ENCODE results near the gene MTA2. TPM values are rescaled to one million over a fixed set of nuclear protein-coding genes. Genes with fewer than 3 reads are reported as not detected.
"Not testable (repeated sequence)": the region's sequence is repeated elsewhere in the genome, so short reads cannot be mapped to it uniquely, and the experiment has no call there.

The MTA2 gene
- total RNA-seq, 1 donor from 2014 or later: 172 TPM

- H3K9me3 Mint-ChIP-seq (ENCODE audit: unreplicated experiment): peaks cover 14% of the 10 kb centered on the region
- peak overlapping the region; percentile 96 for H3K27ac Mint-ChIP-seq (ENCODE audit: unreplicated experiment)
- no peak for TF ChIP-seq CTCF (IDR thresholded peaks at IDR 0.05; ENCODE audit: partially characterized antibody, unreplicated experiment)
- DNase-seq: no peak
- H3K27me3 Mint-ChIP-seq (ENCODE audit: unreplicated experiment): peaks cover 10% of the 10 kb centered on the region
- peaks cover 6% of the 10 kb centered on the region for H3K4me1 Mint-ChIP-seq (ENCODE audit: low read depth, unreplicated experiment)
- H3K4me3 Mint-ChIP-seq (ENCODE audit: unreplicated experiment): peak overlapping the region; percentile 99
- peaks cover 5% of the 10 kb centered on the region for H3K36me3 Mint-ChIP-seq (ENCODE audit: unreplicated experiment)
Observed at GRCh38 chr11:62621027-62621566, 19.4 kb upstream of the MTA2 start.

GRCh38 chr11:62616957-62617356 lies 15.3 kb upstream of the MTA2 start:
- not testable (repeated sequence) for H3K36me3 Mint-ChIP-seq (ENCODE audit: unreplicated experiment); H3K9me3 Mint-ChIP-seq (ENCODE audit: unreplicated experiment); H3K4me1 Mint-ChIP-seq (ENCODE audit: low read depth, unreplicated experiment); H3K4me3 Mint-ChIP-seq (ENCODE audit: unreplicated experiment); DNase-seq; H3K27ac Mint-ChIP-seq (ENCODE audit: unreplicated experiment)
- peaks cover 12% of the 10 kb centered on the region for H3K27me3 Mint-ChIP-seq (ENCODE audit: unreplicated experiment)

GRCh38 chr11:62615521-62615920 lies 13.9 kb upstream of the MTA2 start:
- no peak overlapping the region for H3K27ac Mint-ChIP-seq (ENCODE audit: unreplicated experiment)
- peaks cover 3% of the 10 kb centered on the region for H3K9me3 Mint-ChIP-seq (ENCODE audit: unreplicated experiment)
- H3K27me3 Mint-ChIP-seq (ENCODE audit: unreplicated experiment): peaks cover 8% of the 10 kb centered on the region
- no peak overlapping the region for H3K4me3 Mint-ChIP-seq (ENCODE audit: unreplicated experiment)
- no peaks in the 10 kb centered on the region for H3K36me3 Mint-ChIP-seq (ENCODE audit: unreplicated experiment)
- peaks cover 4% of the 10 kb centered on the region for H3K4me1 Mint-ChIP-seq (ENCODE audit: low read depth, unreplicated experiment)
- DNase-seq: no peak
- TF ChIP-seq CTCF (IDR thresholded peaks at IDR 0.05; ENCODE audit: partially characterized antibody, unreplicated experiment): no peak

GRCh38 chr11:62614275-62614674 lies 12.6 kb upstream of the MTA2 start:
- Mint-ChIP-seq H3K4me1 (ENCODE audit: low read depth, unreplicated experiment) (peaks cover 4% of the 10 kb centered on the region), H3K27ac (ENCODE audit: unreplicated experiment) (peak overlapping the region; percentile 48), H3K27me3 (ENCODE audit: unreplicated experiment) (peaks cover 7% of the 10 kb centered on the region), H3K4me3 (ENCODE audit: unreplicated experiment) (peak overlapping the region; percentile 15), H3K36me3 (ENCODE audit: unreplicated experiment) (no peaks in the 10 kb centered on the region), H3K9me3 (ENCODE audit: unreplicated experiment) (peaks cover 5% of the 10 kb centered on the region)
- DNase-seq: no peak
- TF ChIP-seq CTCF (IDR thresholded peaks at IDR 0.05; ENCODE audit: partially characterized antibody, unreplicated experiment): no peak

- peaks cover 7% of the 10 kb centered on the region for H3K27me3 Mint-ChIP-seq (ENCODE audit: unreplicated experiment)
Observed at GRCh38 chr11:62613291-62613778, 11.7 kb upstream of the MTA2 start.

More at GRCh38 chr11:62613291-62613778, 11.7 kb upstream of the MTA2 start:
- Mint-ChIP-seq H3K36me3 (ENCODE audit: unreplicated experiment) (no peaks in the 10 kb centered on the region), H3K9me3 (ENCODE audit: unreplicated experiment) (peaks cover 5% of the 10 kb centered on the region), H3K4me1 (ENCODE audit: low read depth, unreplicated experiment) (peaks cover 4% of the 10 kb centered on the region), H3K4me3 (ENCODE audit: unreplicated experiment) (no peak overlapping the region), H3K27ac (ENCODE audit: unreplicated experiment) (no peak overlapping the region)
- peak; percentile 41 for DNase-seq
- TF ChIP-seq CTCF (IDR thresholded peaks at IDR 0.05; ENCODE audit: partially characterized antibody, unreplicated experiment): no peak

Data from glutamatergic neuron (in vitro differentiated cells).